ENCODE data around the gene POP7.

Gene POP7

DNA sequence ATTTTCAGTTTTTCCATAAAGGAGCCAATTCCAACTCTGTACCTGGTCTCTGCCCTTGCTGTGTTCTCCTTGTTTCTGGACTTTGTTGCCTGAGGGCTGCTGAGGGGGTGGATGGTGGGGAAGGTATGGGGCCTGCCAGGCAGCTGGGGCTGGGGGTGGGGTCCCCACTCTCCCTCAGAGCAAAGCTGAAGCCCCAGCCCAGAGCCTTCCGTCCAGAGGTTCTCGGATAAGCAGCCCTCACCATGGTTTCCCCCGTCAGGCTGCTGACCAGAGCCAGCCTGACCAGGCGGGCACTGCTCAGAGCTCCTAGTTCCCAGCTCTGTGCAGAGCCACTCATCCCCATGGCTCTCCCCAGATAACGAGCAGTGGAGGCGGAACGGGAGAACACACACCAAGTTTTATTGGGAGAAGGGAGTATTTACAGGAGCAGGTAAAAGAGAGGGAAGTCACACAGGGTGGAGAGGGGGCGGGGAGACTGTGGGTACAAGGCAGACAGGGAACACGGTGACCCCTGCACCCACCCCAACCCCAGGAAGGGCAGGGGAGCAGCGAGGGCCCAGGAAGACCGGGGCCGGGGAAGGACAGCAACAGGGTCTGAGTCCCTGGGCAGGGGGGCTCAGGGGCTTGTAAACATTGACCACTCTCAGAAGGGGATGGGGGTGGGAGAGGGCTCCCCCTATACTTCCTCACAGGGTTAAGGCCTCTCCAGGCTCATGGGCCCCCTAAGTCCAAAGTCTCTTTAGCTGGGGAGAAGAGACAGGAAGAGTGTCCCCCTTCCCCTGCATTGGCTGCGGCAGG, 26.6 kb upstream of the POP7 start:
- no peak for DNase-seq

GRCh38 chr7:100679927-100680575, 25.9 kb upstream of the POP7 start:
- DNase-seq, result no peak

- no peak for DNase-seq
Observed at GRCh38 chr7:100680576-100681271, 25.2 kb upstream of the POP7 start.

DNA sequence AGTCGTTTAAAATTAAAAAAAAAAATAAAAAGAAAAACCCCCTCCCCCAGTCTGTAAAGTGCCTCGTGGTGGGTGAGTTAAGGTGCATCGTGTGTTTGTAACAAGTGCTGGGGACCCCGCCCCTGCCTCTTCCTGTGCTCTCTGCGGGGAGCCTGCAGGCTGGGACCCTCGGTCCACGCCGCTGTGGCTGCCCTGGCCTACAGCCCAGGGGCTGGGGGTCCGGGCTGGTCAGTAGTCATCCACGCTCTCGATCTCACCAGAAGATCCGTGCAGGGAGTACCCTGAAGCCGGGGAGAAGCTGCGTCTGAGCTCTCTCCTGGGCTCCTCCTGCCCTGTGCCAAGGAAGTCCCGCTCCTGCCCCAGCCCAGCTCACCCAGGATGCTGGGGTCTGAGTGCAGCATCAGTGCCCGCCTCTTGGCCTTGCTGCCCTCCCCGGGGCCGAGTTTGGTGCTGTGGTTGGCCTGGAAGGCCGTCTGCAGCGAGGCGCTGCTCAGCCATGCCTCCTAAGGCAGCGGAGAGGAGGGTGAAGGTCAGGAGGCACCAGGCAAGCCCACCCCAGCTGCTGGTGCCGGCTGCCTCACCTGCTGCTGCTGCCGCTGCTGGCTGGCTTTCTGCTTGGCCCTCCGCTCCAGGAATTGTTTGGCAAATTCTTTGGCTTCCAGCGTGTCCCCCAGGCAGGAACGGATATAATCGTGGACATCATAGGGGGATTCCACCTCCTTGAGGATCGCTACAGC, 24.3 kb upstream of the POP7 start:
- no peak for DNase-seq

DNA sequence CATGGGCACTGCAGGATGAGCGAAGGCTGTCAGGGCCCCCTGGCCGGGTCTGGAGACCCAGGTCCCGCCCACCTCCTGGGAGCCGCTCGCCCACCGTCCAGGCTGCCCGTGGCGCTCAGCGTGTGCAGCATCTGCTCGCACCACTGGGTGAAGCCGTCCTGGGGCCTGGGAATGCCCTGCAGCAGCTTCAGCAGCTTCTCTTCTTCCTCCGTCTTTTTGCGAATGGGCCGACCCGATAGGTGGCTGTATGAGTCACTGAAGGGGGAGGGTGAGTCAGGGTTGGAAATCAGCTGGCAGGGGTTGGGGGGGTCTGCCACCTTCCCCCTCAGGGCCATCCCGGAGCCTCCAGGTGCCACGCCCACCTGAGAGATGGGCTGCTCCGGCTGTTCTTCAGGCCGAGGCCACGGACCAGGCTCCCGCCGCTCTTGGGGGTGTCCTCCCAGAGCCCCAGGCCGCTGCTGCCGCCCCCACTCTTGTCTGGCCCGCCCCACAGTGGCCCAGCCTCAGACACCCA, 23.6 kb upstream of the POP7 start:
- DNase-seq, result no peak

- DNase-seq, result no peak
Observed at GRCh38 chr7:100682991-100683658, 22.8 kb upstream of the POP7 start.

- DNase-seq, result no peak
Observed at GRCh38 chr7:100683659-100684533, 22.0 kb upstream of the POP7 start.

DNA sequence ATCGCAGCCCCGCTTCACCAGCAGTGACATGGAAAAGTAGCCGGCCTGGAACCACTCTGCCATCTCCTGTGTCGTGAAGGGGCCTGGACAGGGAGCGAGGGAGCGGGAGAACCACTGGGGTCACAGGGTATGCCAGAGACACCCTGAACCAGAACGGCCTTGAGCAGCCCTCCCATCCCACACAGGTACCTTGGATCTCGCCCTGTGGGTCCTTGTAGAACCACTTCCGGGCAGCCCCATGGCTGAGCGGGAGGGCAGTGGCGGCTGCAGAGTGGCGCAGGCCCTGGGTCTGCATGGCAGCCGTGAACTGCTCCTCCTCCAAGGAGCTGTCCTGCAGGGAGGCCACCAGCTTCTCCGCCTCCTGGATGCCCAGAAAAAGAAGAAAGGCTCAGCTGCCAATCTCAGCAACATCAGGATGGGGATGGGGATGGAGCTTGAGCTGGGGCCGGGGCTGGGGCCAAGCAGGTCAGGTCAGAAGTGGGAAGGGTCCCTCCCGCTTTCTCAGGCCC, 21.3 kb upstream of the POP7 start:
- no peak for DNase-seq

DNA sequence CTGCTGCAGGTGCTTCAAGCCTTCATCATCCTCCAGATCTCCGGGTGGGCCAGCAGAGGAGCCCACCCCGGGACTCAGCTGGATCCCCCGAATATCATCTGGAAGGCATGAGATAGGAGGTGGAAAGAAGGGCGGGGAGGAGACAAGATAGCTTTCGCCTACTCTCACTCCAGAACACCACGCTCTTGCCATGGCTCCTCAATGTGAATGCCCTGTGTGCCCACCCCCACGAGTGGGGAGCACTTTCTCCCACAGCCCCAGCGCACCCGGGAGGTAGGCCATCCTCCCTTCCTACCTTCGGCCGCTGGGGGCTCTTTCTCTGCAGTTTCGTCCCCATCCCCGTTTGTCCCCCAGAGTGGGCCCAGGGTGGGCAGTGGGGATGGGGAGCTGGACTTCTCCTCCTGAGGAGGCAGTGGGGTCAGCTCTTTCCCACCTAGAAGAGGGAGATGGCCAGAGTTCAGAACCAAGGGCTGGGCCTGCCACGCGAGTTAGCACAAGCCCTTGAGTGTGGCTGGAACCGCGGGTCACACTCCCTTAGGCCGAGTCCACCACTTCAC, 20.8 kb upstream of the POP7 start:
- no peak for DNase-seq

- DNase-seq, result no peak
Observed at GRCh38 chr7:100685631-100686145, 20.2 kb upstream of the POP7 start.

GRCh38 chr7:100686201-100686821, 19.6 kb upstream of the POP7 start:
- DNase-seq, result no peak

- no peak for DNase-seq
Observed at GRCh38 chr7:100686822-100687211, 19.1 kb upstream of the POP7 start.

- no peak for DNase-seq
Observed at GRCh38 chr7:100687261-100687660, 18.7 kb upstream of the POP7 start.

DNA sequence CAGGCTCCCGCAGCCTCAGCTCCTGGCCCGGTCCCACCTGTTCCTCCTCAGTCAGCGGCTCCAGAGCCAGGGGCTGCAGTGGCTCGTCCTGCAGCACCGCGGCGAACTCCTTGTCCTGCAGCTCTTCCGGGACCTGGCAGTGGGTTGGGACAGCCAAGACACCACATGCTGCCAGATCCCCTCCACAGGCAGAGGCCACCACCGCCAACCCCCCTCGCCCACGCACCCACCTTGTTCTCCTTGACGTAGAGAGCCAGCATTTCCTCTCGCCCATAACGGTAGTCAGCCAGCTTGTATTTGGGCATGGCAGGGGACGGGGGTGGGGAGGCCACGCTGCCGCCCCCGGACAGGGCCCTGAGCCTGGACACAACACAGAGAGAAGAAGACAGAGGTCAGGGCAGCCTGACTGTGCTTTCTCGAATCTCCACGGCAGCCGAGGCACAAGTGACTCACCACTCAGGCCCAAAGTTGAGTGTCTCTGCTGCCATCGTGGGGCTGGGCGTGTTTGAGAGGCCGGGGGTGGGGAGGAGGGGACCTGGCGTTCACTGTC, 18.1 kb upstream of the POP7 start:
- no peak for DNase-seq

DNA sequence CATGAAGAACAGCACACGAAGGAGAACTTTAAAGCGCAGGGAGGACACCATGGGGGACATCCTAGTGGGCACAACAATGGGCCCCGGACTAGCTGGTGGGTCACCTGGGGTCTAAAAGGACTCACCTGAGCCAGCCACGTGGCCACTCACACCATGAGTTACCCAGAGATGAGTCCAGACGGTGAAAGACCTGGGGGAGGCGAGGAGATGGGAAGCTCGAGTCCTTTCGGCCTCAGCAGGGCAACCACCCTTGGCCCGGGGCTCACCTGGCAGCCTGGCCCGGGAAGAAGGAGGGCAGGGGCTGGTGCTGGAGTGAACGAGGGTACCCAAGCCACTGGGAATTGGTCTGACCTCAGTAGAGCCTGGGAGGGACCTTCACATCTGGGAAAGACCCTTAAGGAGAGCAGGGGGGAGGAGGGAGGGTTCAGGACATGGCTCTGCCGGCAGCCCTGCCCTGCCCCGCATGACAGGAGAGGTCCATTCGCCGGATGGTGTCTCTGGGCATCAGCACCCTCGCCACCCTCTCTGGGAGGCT, 17.5 kb upstream of the POP7 start:
- no peak for DNase-seq

DNA sequence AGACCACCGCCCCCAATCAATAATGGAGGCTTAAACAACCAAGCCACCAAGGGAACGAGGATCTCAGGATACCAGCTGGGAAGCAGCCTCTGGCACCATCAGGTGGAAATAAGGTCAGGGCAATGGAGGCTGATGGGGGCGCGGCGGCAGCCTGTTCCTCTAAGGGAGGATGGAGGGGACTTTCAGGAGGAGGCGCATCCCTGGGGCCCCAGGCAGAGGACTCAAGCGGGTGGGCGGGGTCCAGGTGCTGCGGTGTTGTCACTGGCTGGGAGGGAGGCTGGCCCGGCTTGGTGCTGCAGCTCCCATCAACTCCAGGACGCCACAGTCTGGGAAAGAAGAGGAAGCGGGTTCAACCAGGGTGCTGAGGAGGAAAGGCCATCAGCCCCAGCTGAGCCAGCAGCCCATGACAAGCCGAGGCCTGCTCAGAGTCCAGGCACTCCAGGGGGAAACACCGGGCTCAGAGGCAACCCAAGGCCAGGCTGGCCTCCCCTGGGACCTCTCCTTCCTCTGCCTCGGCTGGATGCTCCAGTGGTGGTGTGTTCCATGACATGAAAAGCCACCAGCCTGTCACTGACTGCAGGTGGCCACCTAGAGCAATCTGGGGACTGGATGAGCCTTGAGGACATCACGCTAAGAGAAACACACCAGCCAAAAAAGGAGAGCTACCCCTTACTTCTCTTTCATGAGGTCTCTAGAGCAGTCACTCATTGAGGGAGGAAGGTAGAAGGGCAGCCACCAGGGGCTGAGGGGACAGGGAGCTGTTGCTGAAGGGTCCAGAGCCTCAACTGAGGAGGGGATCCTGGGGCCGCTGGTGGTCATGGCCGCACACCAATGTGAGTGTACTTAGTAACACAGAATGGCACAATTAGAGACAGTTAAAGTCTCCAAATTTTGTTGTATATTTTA, 16.4 kb upstream of the POP7 start:
- DNase-seq, result no peak

DNA sequence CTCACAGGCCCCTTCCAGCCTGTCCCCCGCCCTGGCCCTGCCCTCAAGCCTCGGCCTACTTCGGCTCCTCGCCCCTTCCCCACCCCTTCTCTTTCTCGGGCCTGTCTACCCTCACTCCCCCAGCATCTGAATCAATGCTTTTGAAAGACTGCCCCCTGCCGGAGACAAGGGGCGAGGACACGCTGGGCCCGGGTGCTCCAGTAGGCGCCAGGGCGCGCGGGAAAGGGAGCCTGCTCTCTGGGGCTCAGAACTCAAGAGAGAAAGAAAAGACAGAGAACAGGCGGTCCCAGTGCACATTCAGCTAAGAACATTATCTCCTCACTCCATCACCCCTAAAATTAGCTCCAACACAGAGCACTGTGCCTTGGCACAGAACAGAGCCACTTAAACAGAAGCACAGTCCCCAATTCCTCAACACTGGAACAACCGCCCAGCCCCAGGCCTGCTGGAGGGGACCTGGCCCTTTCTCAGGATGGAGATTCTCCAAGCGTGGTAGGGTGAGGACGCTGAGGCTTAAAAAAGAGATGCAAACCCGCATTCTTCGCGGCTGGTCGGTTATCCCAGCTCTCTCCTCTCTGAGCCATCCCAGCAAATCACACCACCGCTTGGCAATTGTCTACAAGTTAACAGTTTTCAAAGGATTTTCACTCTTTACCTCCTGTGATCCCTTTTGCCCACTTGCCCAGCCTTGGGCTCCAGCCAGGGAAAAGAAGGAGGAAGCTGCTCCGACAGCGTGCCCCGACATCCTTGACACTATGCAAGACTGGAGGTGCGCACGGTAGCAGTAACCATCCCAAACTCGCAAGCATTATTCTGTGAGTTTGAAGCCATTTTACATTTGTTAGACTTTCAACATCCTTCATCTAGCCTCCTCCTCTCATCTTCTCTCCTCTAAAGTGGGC, 14.0 kb upstream of the POP7 start:
- DNase-seq, result no peak
